ENCODE measurements around the gene RSPH10B. TPM values are rescaled to one million over a fixed set of nuclear protein-coding genes. Genes with fewer than 3 reads are reported as not detected.
"Not testable (repeated sequence)": the region's sequence is repeated elsewhere in the genome, so short reads cannot be mapped to it uniquely, and the experiment has no call there.

Gene RSPH10B
- polyA plus RNA-seq, 1 donor from 2014 or later, result 1.6 TPM

- not testable (repeated sequence) for H3K9ac ChIP-seq (ENCODE audit: low read length); H3K36me3 ChIP-seq (ENCODE audit: insufficient read depth, low read length); H3K9me3 ChIP-seq (ENCODE audit: low read length); H3K9me2 ChIP-seq (ENCODE audit: insufficient read depth, low read length); H3F3A ChIP-seq (ENCODE audit: insufficient read depth, low read length, poor library complexity, severe bottlenecking); H3K4me2 ChIP-seq (ENCODE audit: low read length); H3K4me3 ChIP-seq (ENCODE audit: low read length); H2AFZ ChIP-seq (ENCODE audit: low read depth, low read length); H3K27ac ChIP-seq (ENCODE audit: low read length); H3K79me2 ChIP-seq (replicated peaks; ENCODE audit: insufficient read depth, low read length); H3K27me3 ChIP-seq (ENCODE audit: insufficient read depth, low read depth, low read length); H4K20me1 ChIP-seq (ENCODE audit: insufficient read depth)
These were observed 44.1 kb downstream of the RSPH10B start for GRCh38 chr7:5926263-5926870.

- H3K4me3 ChIP-seq (ENCODE audit: low read length); H3K4me2 ChIP-seq (ENCODE audit: low read length); H2AFZ ChIP-seq (ENCODE audit: low read depth, low read length); H3F3A ChIP-seq (ENCODE audit: insufficient read depth, low read length, poor library complexity, severe bottlenecking); H3K9ac ChIP-seq (ENCODE audit: low read length); H3K36me3 ChIP-seq (ENCODE audit: insufficient read depth, low read length); H3K9me2 ChIP-seq (ENCODE audit: insufficient read depth, low read length); H3K79me2 ChIP-seq (replicated peaks; ENCODE audit: insufficient read depth, low read length); H3K27ac ChIP-seq (ENCODE audit: low read length); H3K9me3 ChIP-seq (ENCODE audit: low read length); H4K20me1 ChIP-seq (ENCODE audit: insufficient read depth); H3K27me3 ChIP-seq (ENCODE audit: insufficient read depth, low read depth, low read length): not testable (repeated sequence)
These were observed 45.9 kb downstream of the RSPH10B start for GRCh38 chr7:5924630-5925029.

GRCh38 chr7:5924180-5924579 is 46.3 kb downstream of the RSPH10B start:
- not testable (repeated sequence) for H3K4me3 ChIP-seq (ENCODE audit: low read length); H3K27ac ChIP-seq (ENCODE audit: low read length); H4K20me1 ChIP-seq (ENCODE audit: insufficient read depth); H3K79me2 ChIP-seq (replicated peaks; ENCODE audit: insufficient read depth, low read length); H3K4me2 ChIP-seq (ENCODE audit: low read length); H3K27me3 ChIP-seq (ENCODE audit: insufficient read depth, low read depth, low read length); H3K9me2 ChIP-seq (ENCODE audit: insufficient read depth, low read length); H3K36me3 ChIP-seq (ENCODE audit: insufficient read depth, low read length); H3F3A ChIP-seq (ENCODE audit: insufficient read depth, low read length, poor library complexity, severe bottlenecking); H3K9me3 ChIP-seq (ENCODE audit: low read length); H3K9ac ChIP-seq (ENCODE audit: low read length); H2AFZ ChIP-seq (ENCODE audit: low read depth, low read length)

- H3K4me3 ChIP-seq (ENCODE audit: low read length), result not testable (repeated sequence)
These were observed 54.0 kb downstream of the RSPH10B start for GRCh38 chr7:5916529-5916928.

GRCh38 chr7:5908835-5909234 is 61.7 kb downstream of the RSPH10B start:
- not testable (repeated sequence) for H3K36me3 ChIP-seq (ENCODE audit: insufficient read depth, low read length); H3K9ac ChIP-seq (ENCODE audit: low read length); H3K27ac ChIP-seq (ENCODE audit: low read length); H3F3A ChIP-seq (ENCODE audit: insufficient read depth, low read length, poor library complexity, severe bottlenecking); H3K9me3 ChIP-seq (ENCODE audit: low read length); H4K20me1 ChIP-seq (ENCODE audit: insufficient read depth); H3K4me2 ChIP-seq (ENCODE audit: low read length); H3K4me3 ChIP-seq (ENCODE audit: low read length); H3K27me3 ChIP-seq (ENCODE audit: insufficient read depth, low read depth, low read length); H3K9me2 ChIP-seq (ENCODE audit: insufficient read depth, low read length); H2AFZ ChIP-seq (ENCODE audit: low read depth, low read length); H3K79me2 ChIP-seq (replicated peaks; ENCODE audit: insufficient read depth, low read length)

More at GRCh38 chr7:5916529-5916928, 54.0 kb downstream of the RSPH10B start:
- H3K79me2 ChIP-seq (replicated peaks; ENCODE audit: insufficient read depth, low read length); H3K27me3 ChIP-seq (ENCODE audit: insufficient read depth, low read depth, low read length); H3K36me3 ChIP-seq (ENCODE audit: insufficient read depth, low read length); H3K9me2 ChIP-seq (ENCODE audit: insufficient read depth, low read length); H4K20me1 ChIP-seq (ENCODE audit: insufficient read depth); H3K9me3 ChIP-seq (ENCODE audit: low read length); H3K4me2 ChIP-seq (ENCODE audit: low read length); H3K9ac ChIP-seq (ENCODE audit: low read length); H2AFZ ChIP-seq (ENCODE audit: low read depth, low read length); H3K27ac ChIP-seq (ENCODE audit: low read length); H3F3A ChIP-seq (ENCODE audit: insufficient read depth, low read length, poor library complexity, severe bottlenecking): not testable (repeated sequence)

GRCh38 chr7:5904726-5905125 is 65.8 kb downstream of the RSPH10B start:
- not testable (repeated sequence) for H3K27ac ChIP-seq (ENCODE audit: low read length); H3K79me2 ChIP-seq (replicated peaks; ENCODE audit: insufficient read depth, low read length); H3K4me3 ChIP-seq (ENCODE audit: low read length); H3K27me3 ChIP-seq (ENCODE audit: insufficient read depth, low read depth, low read length); H2AFZ ChIP-seq (ENCODE audit: low read depth, low read length); H3F3A ChIP-seq (ENCODE audit: insufficient read depth, low read length, poor library complexity, severe bottlenecking); H3K4me2 ChIP-seq (ENCODE audit: low read length); H3K9me3 ChIP-seq (ENCODE audit: low read length); H3K36me3 ChIP-seq (ENCODE audit: insufficient read depth, low read length); H3K9me2 ChIP-seq (ENCODE audit: insufficient read depth, low read length); H4K20me1 ChIP-seq (ENCODE audit: insufficient read depth); H3K9ac ChIP-seq (ENCODE audit: low read length)

- H3K4me2 ChIP-seq (ENCODE audit: low read length); H3K27ac ChIP-seq (ENCODE audit: low read length); H3K9me2 ChIP-seq (ENCODE audit: insufficient read depth, low read length); H4K20me1 ChIP-seq (ENCODE audit: insufficient read depth); H3K9ac ChIP-seq (ENCODE audit: low read length); H3K9me3 ChIP-seq (ENCODE audit: low read length); H2AFZ ChIP-seq (ENCODE audit: low read depth, low read length); H3K36me3 ChIP-seq (ENCODE audit: insufficient read depth, low read length); H3F3A ChIP-seq (ENCODE audit: insufficient read depth, low read length, poor library complexity, severe bottlenecking); H3K79me2 ChIP-seq (replicated peaks; ENCODE audit: insufficient read depth, low read length); H3K4me3 ChIP-seq (ENCODE audit: low read length); H3K27me3 ChIP-seq (ENCODE audit: insufficient read depth, low read depth, low read length): not testable (repeated sequence)
These were observed 67.5 kb downstream of the RSPH10B start for GRCh38 chr7:5903002-5903401.
